Measurements from ENCODE around the gene ADAM12. TPM values are rescaled to one million over a fixed set of nuclear protein-coding genes. Genes with fewer than 3 reads are reported as not detected.
"Not testable (repeated sequence)": the region's sequence is repeated elsewhere in the genome, so short reads cannot be mapped to it uniquely, and the experiment has no call there.

Gene ADAM12
- total and polyA plus RNA-seq, 10 donors, result 0.51 to 7.0 (median 1.0) TPM

DNA sequence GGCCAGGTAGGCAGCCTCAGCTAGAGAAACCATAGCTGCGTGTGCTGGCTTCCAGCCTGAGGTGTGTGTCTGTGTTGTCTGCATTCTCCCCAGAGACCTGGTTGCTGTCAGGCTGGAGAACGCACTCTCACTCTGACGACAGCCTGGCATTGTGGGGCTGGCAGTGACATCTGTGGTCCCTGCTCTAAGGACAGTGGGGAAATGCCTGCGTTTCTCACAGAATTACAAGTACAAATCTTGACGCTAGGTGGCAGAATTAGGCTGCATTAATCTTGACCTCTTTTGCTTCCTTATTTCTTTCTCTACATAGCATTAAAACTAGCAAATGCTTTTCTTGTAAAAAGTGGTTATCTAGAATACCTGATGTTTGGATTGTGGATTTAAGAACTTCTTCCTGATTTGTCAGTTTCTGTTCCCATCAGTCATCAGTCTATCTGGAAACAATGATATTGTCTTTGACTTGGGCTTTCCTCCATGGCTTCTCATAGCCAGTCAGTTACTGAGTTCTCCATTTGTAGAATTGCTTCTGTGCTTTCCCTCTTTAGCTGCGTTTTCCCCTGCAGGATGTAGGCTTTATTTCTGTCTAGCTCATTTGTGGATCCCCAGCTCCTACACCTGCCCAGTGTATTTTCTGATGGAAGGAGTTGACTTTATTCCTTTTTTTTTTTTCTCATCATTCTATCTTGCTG lies 405.9 kb downstream of the ADAM12 start:
- TF ChIP-seq POLR2AphosphoS5 (IDR thresholded peaks at IDR 0.05) (no peak), POLR2A (IDR thresholded peaks at IDR 0.05) (no peak)
- TF ChIP-seq, protein P1, sequence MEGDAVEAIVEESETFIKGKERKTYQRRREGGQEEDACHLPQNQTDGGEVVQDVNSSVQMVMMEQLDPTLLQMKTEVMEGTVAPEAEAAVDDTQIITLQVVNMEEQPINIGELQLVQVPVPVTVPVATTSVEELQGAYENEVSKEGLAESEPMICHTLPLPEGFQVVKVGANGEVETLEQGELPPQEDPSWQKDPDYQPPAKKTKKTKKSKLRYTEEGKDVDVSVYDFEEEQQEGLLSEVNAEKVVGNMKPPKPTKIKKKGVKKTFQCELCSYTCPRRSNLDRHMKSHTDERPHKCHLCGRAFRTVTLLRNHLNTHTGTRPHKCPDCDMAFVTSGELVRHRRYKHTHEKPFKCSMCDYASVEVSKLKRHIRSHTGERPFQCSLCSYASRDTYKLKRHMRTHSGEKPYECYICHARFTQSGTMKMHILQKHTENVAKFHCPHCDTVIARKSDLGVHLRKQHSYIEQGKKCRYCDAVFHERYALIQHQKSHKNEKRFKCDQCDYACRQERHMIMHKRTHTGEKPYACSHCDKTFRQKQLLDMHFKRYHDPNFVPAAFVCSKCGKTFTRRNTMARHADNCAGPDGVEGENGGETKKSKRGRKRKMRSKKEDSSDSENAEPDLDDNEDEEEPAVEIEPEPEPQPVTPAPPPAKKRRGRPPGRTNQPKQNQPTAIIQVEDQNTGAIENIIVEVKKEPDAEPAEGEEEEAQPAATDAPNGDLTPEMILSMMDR (IDR thresholded peaks at IDR 0.05 in 8 of 11, conservative IDR thresholded peaks at IDR 0.05 in 3 of 11), result peak; percentile 26 to 85 (median 68)
- WGBS, 5 donors, result 8 to 17% (median 15%) methylated on average over 6 of the region's 6 CpGs

DNA sequence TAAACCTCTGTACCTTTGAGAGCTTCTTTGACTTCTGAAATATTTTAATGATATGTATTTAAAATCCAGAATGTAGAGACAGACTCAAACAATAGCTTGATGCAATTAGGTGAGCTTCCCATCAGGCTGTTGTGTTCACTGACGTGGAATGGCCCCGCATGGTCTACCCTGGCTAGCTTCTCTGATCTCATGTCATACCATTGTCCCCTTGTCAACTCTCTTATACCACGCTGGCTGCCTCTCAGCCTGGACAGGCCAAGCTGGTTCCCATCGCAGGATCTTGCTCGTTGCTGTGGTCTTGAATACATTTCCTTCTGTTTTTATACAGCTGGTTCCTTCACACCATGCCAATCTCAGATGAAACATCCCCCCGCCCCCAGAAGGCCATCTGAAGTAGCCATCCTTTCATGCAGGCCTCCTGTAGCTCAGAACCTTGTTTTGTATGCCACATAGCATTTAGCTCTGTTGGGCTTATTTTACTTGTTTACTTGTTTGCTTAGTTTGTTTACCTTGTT lies 407.7 kb downstream of the ADAM12 start:
- peaks cover 0 to 10% (median 0%) of the 10 kb centered on the region in 7 donors for H3K27me3 ChIP-seq (replicated peaks in 1 of 7)
- no peaks in the 10 kb centered on the region for H3K36me3 ChIP-seq
- intact Hi-C loops (cut with DNase I; ENCODE audit: low total_unique reads), result loop anchor here (5.0 kb wide), 1 partner anchor 407 kb away; the partner anchor contains the start of gene ADAM12
- WGBS, 5 donors, result 51 to 67% (median 54%) methylated on average over 6 of the region's 6 CpGs
- H3K4me1 ChIP-seq, result peaks cover 0 to 6% (median 0%) of the 10 kb centered on the region in 6 donors
- H3K9me3 ChIP-seq, result no peaks in the 10 kb centered on the region
- H3K4me3 ChIP-seq, result no peak overlapping the region
- H3K27ac ChIP-seq, result no peak overlapping the region
- DNase-seq, result no peak
- TF ChIP-seq POLR2AphosphoS5 (IDR thresholded peaks at IDR 0.05) (no peak), POLR2A (IDR thresholded peaks at IDR 0.05) (no peak)
- TF ChIP-seq, protein P1 (IDR thresholded peaks at IDR 0.05 in 8 of 11, conservative IDR thresholded peaks at IDR 0.05 in 3 of 11), result no peak

More for the DNA sequence above, 405.9 kb downstream of the ADAM12 start:
- Histone ChIP-seq H3K27ac (no peak overlapping the region), H3K9me3 (no peaks in the 10 kb centered on the region), H3K36me3 (no peaks in the 10 kb centered on the region), H3K4me1 (peaks cover 0 to 6% (median 0%) of the 10 kb centered on the region in 6 donors), H3K27me3 (replicated peaks in 1 of 7) (peaks cover 0 to 10% (median 0%) of the 10 kb centered on the region in 7 donors), H3K4me3 (no peak overlapping the region)
- no peak for DNase-seq
- intact Hi-C loops (cut with DNase I; ENCODE audit: low total_unique reads), result loop anchor here (2.0 to 5.0 kb wide), 2 partner anchors 405 to 522 kb away; partner anchors contain the start of gene ADAM12

DNA sequence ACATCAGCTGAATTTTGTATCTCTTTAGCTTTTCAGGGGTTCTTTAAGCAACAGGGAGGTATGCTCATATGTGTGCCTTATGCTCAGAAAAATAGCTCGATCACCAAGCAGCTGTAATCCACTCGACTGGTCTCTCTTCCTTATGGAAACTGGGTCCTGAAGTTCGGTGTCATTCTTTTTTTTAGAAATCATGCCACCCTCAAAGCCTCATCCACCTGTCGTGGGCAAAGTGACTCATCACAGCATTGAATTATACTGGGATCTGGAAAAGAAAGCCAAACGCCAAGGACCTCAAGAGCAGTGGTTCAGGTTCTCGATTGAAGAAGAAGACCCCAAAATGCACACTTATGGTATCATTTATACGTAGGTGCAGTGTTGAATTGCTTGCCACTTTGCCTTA lies 408.3 kb downstream of the ADAM12 start:
- no peak for TF ChIP-seq POLR2AphosphoS5 (IDR thresholded peaks at IDR 0.05)
- no peak for TF ChIP-seq POLR2A (IDR thresholded peaks at IDR 0.05)
- TF ChIP-seq, protein P1 (IDR thresholded peaks at IDR 0.05 in 8 of 11, conservative IDR thresholded peaks at IDR 0.05 in 3 of 11), result no peak
- Histone ChIP-seq H3K4me1 (peaks cover 0 to 6% (median 0%) of the 10 kb centered on the region in 6 donors), H3K27ac (no peak overlapping the region), H3K27me3 (replicated peaks in 1 of 7) (peaks cover 0 to 10% (median 0%) of the 10 kb centered on the region in 7 donors), H3K36me3 (no peaks in the 10 kb centered on the region), H3K9me3 (no peaks in the 10 kb centered on the region), H3K4me3 (no peak overlapping the region)
- intact Hi-C loops (cut with DNase I; ENCODE audit: low total_unique reads), result loop anchor here (5.0 kb wide), 1 partner anchor 407 kb away; the partner anchor contains the start of gene ADAM12
- WGBS, 5 donors, result 58 to 78% (median 67%) methylated on average over 7 of the region's 7 CpGs
- no peak for DNase-seq

DNA sequence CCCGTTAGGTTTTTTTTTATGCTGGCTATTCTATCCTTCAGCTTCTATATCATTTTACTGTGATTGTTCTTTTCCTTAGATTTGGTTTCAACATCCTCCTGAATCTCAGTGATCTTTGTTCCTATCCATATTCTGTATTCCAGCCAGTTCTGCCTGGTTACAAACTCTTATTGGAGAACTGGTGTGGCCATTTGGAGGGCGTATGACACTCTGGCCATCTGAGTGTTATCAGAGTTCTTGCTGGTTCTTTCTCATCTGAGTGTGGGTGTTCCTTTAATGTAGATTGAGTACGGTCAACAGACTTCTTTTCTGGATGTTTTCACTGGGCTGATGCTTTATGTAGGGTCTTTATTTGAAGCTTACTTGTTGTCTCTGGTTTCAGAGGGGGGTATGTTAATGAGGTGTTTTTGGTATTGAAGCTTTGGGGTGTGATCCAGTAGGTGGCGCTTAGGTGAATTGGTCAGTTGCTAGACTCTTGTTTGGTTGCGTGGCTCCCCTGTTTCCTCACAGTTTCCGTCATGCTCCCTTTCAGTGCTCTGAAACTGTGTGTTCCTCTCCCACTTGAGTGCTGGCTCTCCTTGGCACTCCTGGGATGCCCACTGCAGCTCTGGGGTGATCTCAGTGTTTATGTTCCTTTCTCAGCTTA lies 411.2 kb downstream of the ADAM12 start:
- 80 to 89% (median 88%) methylated on average over 6 of the region's 6 CpGs for WGBS, 5 donors

DNA sequence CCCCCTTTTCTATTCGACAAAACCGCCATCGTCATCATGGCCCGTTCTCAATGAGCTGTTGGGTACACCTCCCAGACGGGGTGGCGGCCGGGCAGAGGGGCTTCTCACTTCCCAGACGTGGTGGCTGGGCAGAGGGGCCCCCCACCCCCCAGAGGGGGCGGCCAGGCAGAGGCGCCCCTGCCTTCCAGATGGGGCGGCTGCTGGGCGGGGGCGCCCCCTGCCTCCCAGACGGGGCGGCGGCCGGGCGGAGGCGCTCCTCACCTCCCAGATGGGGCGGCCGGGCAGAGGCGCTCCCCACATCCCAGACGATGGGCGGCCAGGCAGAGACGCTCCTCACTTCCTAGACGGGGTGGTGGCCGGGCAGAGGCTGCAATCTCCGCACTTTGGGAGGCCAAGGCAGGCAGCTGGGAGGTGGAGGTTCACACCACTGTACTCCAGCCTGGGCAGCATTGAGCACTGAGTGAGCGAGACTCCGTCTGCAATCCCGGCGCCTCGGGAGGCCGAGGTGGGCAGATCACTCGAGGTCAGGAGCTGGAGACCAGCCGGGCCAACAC lies 418.1 kb downstream of the ADAM12 start:
- intact Hi-C loops (cut with DNase I; ENCODE audit: low total_unique reads), result not testable (repeated sequence)
- 87 to 96% (median 93%) methylated on average over 14 to 36 of the region's 36 CpGs for WGBS, 5 donors

More for the DNA sequence above, 411.2 kb downstream of the ADAM12 start:
- H3K4me1 ChIP-seq, result peaks cover 0 to under 1% (median 0%) of the 10 kb centered on the region in 6 donors
- H3K27ac ChIP-seq, result no peak overlapping the region
- no peak for DNase-seq
- no peak overlapping the region for H3K4me3 ChIP-seq
- TF ChIP-seq POLR2AphosphoS5 (IDR thresholded peaks at IDR 0.05) (no peak), POLR2A (IDR thresholded peaks at IDR 0.05) (no peak)
- TF ChIP-seq, protein P1 (IDR thresholded peaks at IDR 0.05 in 8 of 11, conservative IDR thresholded peaks at IDR 0.05 in 3 of 11), result no peak
- no peaks in the 10 kb centered on the region for H3K36me3 ChIP-seq
- H3K27me3 ChIP-seq (replicated peaks in 1 of 7), result peaks cover 0 to 10% (median 0%) of the 10 kb centered on the region in 7 donors
- H3K9me3 ChIP-seq, result no peaks in the 10 kb centered on the region
- intact Hi-C loops (cut with DNase I; ENCODE audit: low total_unique reads), result no loop called here

More for the DNA sequence above, 418.1 kb downstream of the ADAM12 start:
- H3K4me3 ChIP-seq; H3K4me1 ChIP-seq; H3K9me3 ChIP-seq; H3K27ac ChIP-seq; H3K27me3 ChIP-seq (replicated peaks in 1 of 7); H3K36me3 ChIP-seq; DNase-seq: not testable (repeated sequence)

Measured in spleen (tissue), 11 donors.